ENCODE data around the gene SAP30BP.

Gene SAP30BP

GRCh38 chr17:75731716-75732498, 64.8 kb downstream of the SAP30BP start (continued):
- no peak for TF ChIP-seq ZSCAN5A (tag by site-specific recombination; IDR thresholded peaks at IDR 0.05)

GRCh38 chr17:75733471-75733870, 66.3 kb downstream of the SAP30BP start:
- Histone ChIP-seq H3K27ac (ENCODE audit: extremely low read depth, low read depth, low read length) (no peak overlapping the region), H3K4me3 (ENCODE audit: low read depth, low read length) (no peak overlapping the region)
- POLR2A ChIA-PET, result no interaction called here

GRCh38 chr17:75734674-75735294, 67.6 kb downstream of the SAP30BP start:
- Histone ChIP-seq H3K36me3 (ENCODE audit: control insufficient read depth in 2 of 2, insufficient read depth in 1 of 2, low read length in 2 of 2) (no peaks in the 10 kb centered on the region), H3K4me3 (ENCODE audit: low read depth, low read length) (no peak overlapping the region), H3K9me3 (ENCODE audit: control insufficient read depth, insufficient read depth, low read depth, low read length) (no peaks in the 10 kb centered on the region), H3K4me1 (ENCODE audit: control insufficient read depth, insufficient read depth, low read length) (no peaks in the 10 kb centered on the region), H3K27ac (ENCODE audit: extremely low read depth, low read depth, low read length) (no peak overlapping the region)
- CTCF ChIA-PET, result interaction anchor here (0.8 to 8.8 kb wide), 2 partner anchors 14 to 102 kb away, joined by 3 to 106 read pairs; no protein-coding TSS in a partner anchor
- POLR2A ChIA-PET, result no interaction called here
- TF ChIP-seq, protein P1, sequence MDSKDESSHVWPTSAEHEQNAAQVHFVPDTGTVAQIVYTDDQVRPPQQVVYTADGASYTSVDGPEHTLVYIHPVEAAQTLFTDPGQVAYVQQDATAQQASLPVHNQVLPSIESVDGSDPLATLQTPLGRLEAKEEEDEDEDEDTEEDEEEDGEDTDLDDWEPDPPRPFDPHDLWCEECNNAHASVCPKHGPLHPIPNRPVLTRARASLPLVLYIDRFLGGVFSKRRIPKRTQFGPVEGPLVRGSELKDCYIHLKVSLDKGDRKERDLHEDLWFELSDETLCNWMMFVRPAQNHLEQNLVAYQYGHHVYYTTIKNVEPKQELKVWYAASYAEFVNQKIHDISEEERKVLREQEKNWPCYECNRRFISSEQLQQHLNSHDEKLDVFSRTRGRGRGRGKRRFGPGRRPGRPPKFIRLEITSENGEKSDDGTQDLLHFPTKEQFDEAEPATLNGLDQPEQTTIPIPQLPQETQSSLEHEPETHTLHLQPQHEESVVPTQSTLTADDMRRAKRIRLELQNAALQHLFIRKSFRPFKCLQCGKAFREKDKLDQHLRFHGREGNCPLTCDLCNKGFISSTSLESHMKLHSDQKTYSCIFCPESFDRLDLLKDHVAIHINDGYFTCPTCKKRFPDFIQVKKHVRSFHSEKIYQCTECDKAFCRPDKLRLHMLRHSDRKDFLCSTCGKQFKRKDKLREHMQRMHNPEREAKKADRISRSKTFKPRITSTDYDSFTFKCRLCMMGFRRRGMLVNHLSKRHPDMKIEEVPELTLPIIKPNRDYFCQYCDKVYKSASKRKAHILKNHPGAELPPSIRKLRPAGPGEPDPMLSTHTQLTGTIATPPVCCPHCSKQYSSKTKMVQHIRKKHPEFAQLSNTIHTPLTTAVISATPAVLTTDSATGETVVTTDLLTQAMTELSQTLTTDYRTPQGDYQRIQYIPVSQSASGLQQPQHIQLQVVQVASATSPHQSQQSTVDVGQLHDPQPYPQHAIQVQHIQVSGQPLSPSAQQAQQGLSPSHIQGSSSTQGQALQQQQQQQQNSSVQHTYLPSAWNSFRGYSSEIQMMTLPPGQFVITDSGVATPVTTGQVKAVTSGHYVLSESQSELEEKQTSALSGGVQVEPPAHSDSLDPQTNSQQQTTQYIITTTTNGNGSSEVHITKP (tag by site-specific recombination; IDR thresholded peaks at IDR 0.05), result no peak
- no peak for TF ChIP-seq ZNF623 (tag by site-specific recombination; IDR thresholded peaks at IDR 0.05)
- TF ChIP-seq ZNF558 (tag by site-specific recombination; IDR thresholded peaks at IDR 0.05), result no peak
- no peak for TF ChIP-seq ZFP69B (tag by site-specific recombination; IDR thresholded peaks at IDR 0.05)
- TF ChIP-seq OVOL3 (tag by site-specific recombination; IDR thresholded peaks at IDR 0.05), result no peak
- TF ChIP-seq ZFP3 (tag by site-specific recombination; IDR thresholded peaks at IDR 0.05; ENCODE audit: low read depth), result no peak
- no peak for TF ChIP-seq ZBTB48 (tag by site-specific recombination; IDR thresholded peaks at IDR 0.05)
- TF ChIP-seq, protein P2, sequence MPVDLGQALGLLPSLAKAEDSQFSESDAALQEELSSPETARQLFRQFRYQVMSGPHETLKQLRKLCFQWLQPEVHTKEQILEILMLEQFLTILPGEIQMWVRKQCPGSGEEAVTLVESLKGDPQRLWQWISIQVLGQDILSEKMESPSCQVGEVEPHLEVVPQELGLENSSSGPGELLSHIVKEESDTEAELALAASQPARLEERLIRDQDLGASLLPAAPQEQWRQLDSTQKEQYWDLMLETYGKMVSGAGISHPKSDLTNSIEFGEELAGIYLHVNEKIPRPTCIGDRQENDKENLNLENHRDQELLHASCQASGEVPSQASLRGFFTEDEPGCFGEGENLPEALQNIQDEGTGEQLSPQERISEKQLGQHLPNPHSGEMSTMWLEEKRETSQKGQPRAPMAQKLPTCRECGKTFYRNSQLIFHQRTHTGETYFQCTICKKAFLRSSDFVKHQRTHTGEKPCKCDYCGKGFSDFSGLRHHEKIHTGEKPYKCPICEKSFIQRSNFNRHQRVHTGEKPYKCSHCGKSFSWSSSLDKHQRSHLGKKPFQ (tag by site-specific recombination; IDR thresholded peaks at IDR 0.05), result no peak
- TF ChIP-seq WT1 (tag by site-specific recombination; IDR thresholded peaks at IDR 0.05), result no peak
- no peak for TF ChIP-seq ZNF549 (tag by site-specific recombination; IDR thresholded peaks at IDR 0.05)

More at GRCh38 chr17:75733471-75733870, 66.3 kb downstream of the SAP30BP start:
- TF ChIP-seq ZFP69B (tag by site-specific recombination; IDR thresholded peaks at IDR 0.05), result no peak
- no peak for TF ChIP-seq ZNF132 (tag by site-specific recombination; IDR thresholded peaks at IDR 0.05; ENCODE audit: borderline replicate concordance)
- H3K4me1 ChIP-seq (ENCODE audit: control insufficient read depth, insufficient read depth, low read length), result no peaks in the 10 kb centered on the region
- H3K36me3 ChIP-seq (ENCODE audit: control insufficient read depth in 2 of 2, insufficient read depth in 1 of 2, low read length in 2 of 2), result no peaks in the 10 kb centered on the region
- H3K9me3 ChIP-seq (ENCODE audit: control insufficient read depth, insufficient read depth, low read depth, low read length), result no peaks in the 10 kb centered on the region
- CTCF ChIA-PET, result interaction anchor here (0.6 to 8.8 kb wide), 6 partner anchors 13 to 207 kb away, joined by 3 to 106 read pairs (median 4); partner anchors contain the start of gene SMIM5

Data from HEK293 (cell line).